H1 (cell line): Measurements from ENCODE around the gene AOC1. TPM values are rescaled to one million over a fixed set of nuclear protein-coding genes. Genes with fewer than 3 reads are reported as not detected.

Experiments
- CTCF ChIA-PET: fragments of 300-600 bp; sonication (Branson Sonifier 250); formaldehyde crosslinking; loops from one replicate; lab custom pipeline; 2021; ENCODE audit not compliant: partially characterized antibody; lab: Charles Lee
- POLR2A ChIA-PET: fragments of 300-600 bp; sonication (Branson Sonifier 250); formaldehyde crosslinking; loops from one replicate; lab custom pipeline; 2021; ENCODE audit warnings: inconsistent platforms; ENCODE audit not compliant: partially characterized antibody; lab: Charles Lee
- DNase-seq, 2 experiments: peaks; one replicate each; pipeline versions ENCODE4 v3.0.0 to v3.0.0-alpha.2; 2010 to 2022; ENCODE audit warnings: low spot score in 2 of 2, low read depth in 1 of 2, mixed read lengths in 1 of 2
- FAIRE-seq: peaks from 2 replicates; lab custom pipeline; 2011; peaks lifted over from hg19 to GRCh38; lab: Jason Lieb, UNC
- H2AFZ ChIP-seq: 2 replicates; pipeline ENCODE4 v1.8.1; 2012; ENCODE audit warnings: low read length, inconsistent platforms
- H2AK5ac ChIP-seq: 2 replicates; pipeline ENCODE4 v1.6.1; 2013; ENCODE audit warnings: low read depth, low read length
- H2BK120ac ChIP-seq: replicated peaks from 2 replicates; pipeline ENCODE3; 2013; ENCODE audit warnings: low read depth, low read length, inconsistent platforms
- H2BK12ac ChIP-seq: 2 replicates; pipeline ENCODE4 v1.6.1; 2013; ENCODE audit warnings: low read depth, low read length
- H2BK15ac ChIP-seq: 2 replicates; pipeline ENCODE4 v1.6.1; 2013; ENCODE audit warnings: low read length
- H2BK20ac ChIP-seq: 2 replicates; pipeline ENCODE4 v1.6.1; 2013; ENCODE audit warnings: low read length
- H2BK5ac ChIP-seq: 2 replicates; pipeline ENCODE4 v1.6.1; 2013; ENCODE audit warnings: low read depth, low read length
- H3K14ac ChIP-seq: 2 replicates; pipeline ENCODE4 v1.6.1; 2013; ENCODE audit warnings: inconsistent platforms; ENCODE audit not compliant: insufficient read length
- H3K18ac ChIP-seq: 2 replicates; pipeline ENCODE4 v1.6.1; 2013; ENCODE audit warnings: low read length; ENCODE audit errors: extremely low read depth
- H3K23ac ChIP-seq: 2 replicates; pipeline ENCODE4 v1.6.1; 2013; ENCODE audit warnings: inconsistent platforms; ENCODE audit not compliant: insufficient read length
- H3K23me2 ChIP-seq: 2 replicates; pipeline ENCODE4 v1.6.1; 2013; ENCODE audit warnings: low read depth, low read length
- H3K27ac ChIP-seq: 2 replicates; pipeline ENCODE4 v1.6.1; 2011; ENCODE audit warnings: low read depth, low read length, inconsistent platforms
- H3K27me3 ChIP-seq, 4 experiments: replicated peaks in 1 of 4; 1 replicate in 1 of 4; 2 replicates in 3 of 4; pipeline versions ENCODE4 v1.6.1 to v1.8.1; 2011 to 2013; ENCODE audit warnings: low read length in 3 of 4, mild to moderate bottlenecking in 3 of 4, inconsistent platforms in 2 of 4, mixed read lengths in 2 of 4, moderate library complexity in 1 of 4; ENCODE audit not compliant: control insufficient read depth in 3 of 4, insufficient read depth in 3 of 4; ENCODE audit errors: extremely low read depth in 1 of 4
- H3K36me3 ChIP-seq, 4 experiments: 2 replicates each; pipeline versions ENCODE4 v1.6.1 to v1.8.1; 2011 to 2013; ENCODE audit warnings: mild to moderate bottlenecking in 4 of 4, low read length in 3 of 4, moderate library complexity in 2 of 4, control low read depth in 1 of 4, inconsistent platforms in 1 of 4; ENCODE audit not compliant: insufficient read depth in 4 of 4, control insufficient read depth in 2 of 4
- H3K4ac ChIP-seq: replicated peaks from 2 replicates; pipeline ENCODE3; 2013; ENCODE audit warnings: low read length, low read depth, mixed read lengths, inconsistent platforms; ENCODE audit not compliant: insufficient read length
- H3K4me1 ChIP-seq, 4 experiments: replicated peaks in 1 of 4; 1 replicate in 1 of 4; 2 replicates in 3 of 4; pipeline versions ENCODE4 v1.6.1 to v1.8.1; 2011 to 2013; ENCODE audit warnings: low read length in 3 of 4, inconsistent platforms in 2 of 4, mixed read lengths in 1 of 4; ENCODE audit not compliant: insufficient read depth in 4 of 4, control insufficient read depth in 3 of 4
- H3K4me2 ChIP-seq, 2 experiments: 2 replicates each; pipeline versions ENCODE4 v1.6.1 to v1.8.1; 2011 to 2013; ENCODE audit warnings: low read depth in 2 of 2, low read length in 2 of 2, control low read depth in 1 of 2, inconsistent platforms in 1 of 2, mild to moderate bottlenecking in 1 of 2; ENCODE audit not compliant: insufficient read depth in 1 of 2
- H3K4me3 ChIP-seq, 4 experiments: fragments of 200-600, 300-600 bp in 1 of 4; sonication (generic), shearing (Covaris generic), sonication (Bioruptor Twin) in 1 of 4; 2 replicates each; pipeline versions ENCODE4 v1.5.1 to v1.8.1; 2011 to 2016; ENCODE audit warnings: low read length in 4 of 4, low read depth in 3 of 4, control low read depth in 2 of 4, inconsistent platforms in 2 of 4, mild to moderate bottlenecking in 2 of 4, mixed read lengths in 1 of 4, moderate library complexity in 1 of 4; ENCODE audit not compliant: insufficient read depth in 2 of 4; ENCODE audit errors: extremely low read depth in 1 of 4
- H3K56ac ChIP-seq: replicated peaks from 2 replicates; pipeline ENCODE3; 2013; ENCODE audit warnings: low read depth, mild to moderate bottlenecking, mixed read lengths, low read length, inconsistent platforms; ENCODE audit not compliant: insufficient read length
- H3K79me1 ChIP-seq: 2 replicates; pipeline ENCODE4 v1.6.1; 2013; ENCODE audit warnings: low read depth, low read length, control low read depth
- H3K79me2 ChIP-seq, 2 experiments: 2 replicates each; pipeline versions ENCODE4 v1.6.1 to v1.8.1; 2012 to 2013; ENCODE audit warnings: low read length in 2 of 2, mild to moderate bottlenecking in 2 of 2, inconsistent platforms in 1 of 2; ENCODE audit not compliant: insufficient read depth in 2 of 2, control insufficient read depth in 1 of 2
- H3K9ac ChIP-seq, 4 experiments: replicated peaks in 1 of 4; 1 replicate in 1 of 4; 2 replicates in 3 of 4; pipeline versions ENCODE4 v1.6.1 to v1.8.1; 2011 to 2013; ENCODE audit warnings: low read depth in 3 of 4, low read length in 3 of 4, control low read depth in 2 of 4, mild to moderate bottlenecking in 2 of 4, moderate library complexity in 2 of 4, inconsistent platforms in 1 of 4; ENCODE audit errors: extremely low read depth in 1 of 4
- H3K9me3 ChIP-seq, 2 experiments: 2 replicates each; pipeline versions ENCODE4 v1.6.1 to v1.8.1; 2012 to 2013; ENCODE audit warnings: mild to moderate bottlenecking in 2 of 2, moderate library complexity in 2 of 2, control low read depth in 1 of 2, inconsistent platforms in 1 of 2, low read depth in 1 of 2, low read length in 1 of 2, mixed read lengths in 1 of 2; ENCODE audit not compliant: insufficient read depth in 2 of 2
- H4K20me1 ChIP-seq, 2 experiments: replicated peaks in 1 of 2; 2 replicates each; pipeline versions ENCODE3 to v1.8.1; 2011 to 2013; ENCODE audit warnings: inconsistent platforms in 2 of 2, low read length in 2 of 2, mild to moderate bottlenecking in 1 of 2; ENCODE audit not compliant: insufficient read depth in 2 of 2, control insufficient read depth in 1 of 2
- H4K5ac ChIP-seq: 2 replicates; pipeline ENCODE4 v1.6.1; 2013; ENCODE audit warnings: low read length, low read depth, mixed read lengths, inconsistent platforms; ENCODE audit not compliant: insufficient read length
- H4K8ac ChIP-seq: 2 replicates; pipeline ENCODE4 v1.8.0; 2013; ENCODE audit warnings: mild to moderate bottlenecking, moderate library complexity, low read length, inconsistent platforms; ENCODE audit not compliant: insufficient read depth; ENCODE audit errors: extremely low read depth
- H4K91ac ChIP-seq: replicated peaks from 2 replicates; pipeline ENCODE3; 2013; ENCODE audit warnings: low read length, mixed read lengths, inconsistent platforms; ENCODE audit not compliant: insufficient read length
- CTCF ChIP-seq, 3 experiments: IDR thresholded peaks; 1 replicate in 2 of 3; 2 replicates in 1 of 3; pipeline versions ENCODE4 v1.5.1 to v1.6.1; 2011; ENCODE audit warnings: low read length in 3 of 3, mild to moderate bottlenecking in 3 of 3, inconsistent platforms in 2 of 3, low read depth in 1 of 3, moderate library complexity in 1 of 3; ENCODE audit not compliant: insufficient read depth in 1 of 3; ENCODE audit errors: control extremely low read depth in 1 of 3
- SIX5 ChIP-seq: IDR thresholded peaks from 2 replicates; pipeline ENCODE4 v1.6.1; 2011; ENCODE audit warnings: mild to moderate bottlenecking, low read depth, low read length
- WGBS, 2 experiments: shearing (Covaris generic) in 1 of 2; methylation state at CpG; one replicate each; pipeline versions ENCODE4 v1.1.6 to v1.1.7; 2013 to 2015; ENCODE audit warnings: low lambda C conversion rate in 2 of 2, mixed read lengths in 2 of 2, inconsistent platforms in 1 of 2, low coverage in 1 of 2, missing lambda C conversion rate in 1 of 2; ENCODE audit not compliant: insufficient replicate concordance in 2 of 2, insufficient coverage in 1 of 2, insufficient read length in 1 of 2; ENCODE audit errors: extremely low coverage in 1 of 2, missing lambda C conversion rate in 1 of 2; 5-methylcytosine and 5-hydroxymethylcytosine counted together
- polyA plus RNA-seq, 7 experiments: library from polyadenylated mRNA; depleted of rRNA in 3 of 7; stranded (reverse) in 5 of 7; unstranded in 2 of 7; fragments of >200 nt in 5 of 7; fragments of 200-250 nt in 2 of 7; gene quantifications; 1 replicate in 5 of 7; 2 replicates in 1 of 7; 4 replicates in 1 of 7; pipeline versions ENCODE4 v1.2.1 to v1.2.3, GENCODE V29; 2011 to 2013; ENCODE audit warnings: missing spikeins in 2 of 7, mixed read lengths in 2 of 7
- total RNA-seq: library from RNA; stranded (reverse); fragmentation: NEBNext Ultra II Directional; extraction: Animal tissue kit (Norgen Biotek cat#: 25700); gene quantifications from 2 replicates; pipeline ENCODE4 v1.2.1, GENCODE V29; 2021

AOC1 gene
- total and polyA plus RNA-seq, 2 of the 8 experiments (the other 6 are each of a cell fraction or from before 2014, with no cell fraction given): 0.15 to 0.17 TPM

GRCh38 chr7:150875791-150876190, 23.5 kb downstream of the AOC1 start:
- Histone ChIP-seq H2BK120ac (no peak overlapping the region), H3K27me3 (no peaks in the 10 kb centered on the region; a peak in 1 of 7 replicates), H2BK5ac (no peak overlapping the region), H3K23me2 (no peaks in the 10 kb centered on the region; the same call in 1 of the 2 replicates), H2AFZ (no peak overlapping the region), H3K79me2 (no peaks in the 10 kb centered on the region), H2BK15ac (no peak overlapping the region), H3K18ac (no peak overlapping the region), H3K14ac (no peak overlapping the region), H4K20me1 (no peaks in the 10 kb centered on the region), H3K56ac (no peak overlapping the region), H3K4me3 (no peak overlapping the region), H3K9me3 (no peaks in the 10 kb centered on the region), H2AK5ac (no peak overlapping the region), H3K4me1 (0 out of 7 replicates have a peak, but pooled peaks cover 0 to 7% (median 0%) of the 10 kb centered on the region in 4 experiments), H3K27ac (no peak overlapping the region), H3K79me1 (no peaks in the 10 kb centered on the region), H2BK12ac (no peak overlapping the region), H3K9ac (no peak overlapping the region), H4K8ac (no peak overlapping the region), H4K5ac (no peak overlapping the region), H3K23ac (no peak overlapping the region), H3K4ac (no peak overlapping the region), H4K91ac (no peak overlapping the region), H3K36me3 (no peaks in the 10 kb centered on the region), H3K4me2 (no peak overlapping the region), H2BK20ac (no peak overlapping the region)
- DNase-seq: no peak
- POLR2A ChIA-PET: no interaction called here
- WGBS, 2 experiments: 86% methylated on average over 4 of the region's 4 CpGs; no CpG with 5 or more reads in 1 of the 2 experiments
- TF ChIP-seq CTCF (IDR thresholded peaks at IDR 0.05; ENCODE audit: control extremely low read depth in 1 of 3, insufficient read depth in 1 of 3, low read depth in 1 of 3, low read length in 3 of 3) (peak in 1 of 3 experiments; percentile 38; a peak in 1 of 4 replicates), SIX5 (no peak)
- no peak for FAIRE-seq
- CTCF ChIA-PET: interaction anchor here (0.7 to 7.1 kb wide), 24 partner anchors 8 to 207 kb away, joined by 3 to 50 read pairs (median 5); partner anchors contain the start of gene NOS3
